Panc1 (cell line): Measurements from ENCODE around the gene FKBP6. TPM values are rescaled to one million over a fixed set of nuclear protein-coding genes. Genes with fewer than 3 reads are reported as not detected.
A peak's percentile ranks its signal among the peaks of the same experiment; 100 is the strongest.

ENCODE experiments used
- ATAC-seq: fragments of 200-7000 bp; cut with Tn5 transposase; 2 replicates; pipeline ENCODE4 v1.9.1; 2020; ENCODE audit warnings: mild to moderate bottlenecking, moderate library complexity
- BruUV-seq: library from RNA; stranded (reverse); fragments of 400-500 nt; replicated peaks from 2 replicates; lab custom pipeline; 2021; lab: Mats Ljungman, UMichigan
- CTCF ChIA-PET: fragments of 300-600 bp; sonication (Branson Sonifier 250); formaldehyde crosslinking; loops from one replicate; lab custom pipeline; 2022; ENCODE audit warnings: antibody characterized with exemption; lab: Charles Lee
- POLR2A ChIA-PET: fragments of 300-600 bp; sonication (Branson Sonifier 250); formaldehyde crosslinking; loops from one replicate; lab custom pipeline; 2022; ENCODE audit warnings: antibody characterized with exemption; lab: Charles Lee
- DNase-seq: peaks from one replicate; pipeline ENCODE4 v3.0.0-alpha.2; 2010; ENCODE audit warnings: low read depth, low spot score
- H3K27ac ChIP-seq: 2 replicates; pipeline ENCODE4 v1.5.1; 2011; ENCODE audit warnings: mild to moderate bottlenecking, low read length, inconsistent platforms
- H3K27me3 ChIP-seq: fragments of 200-500 bp; sonication (Bioruptor generic); 2 replicates; pipeline ENCODE4 v1.6.0; 2014; ENCODE audit warnings: low read length, inconsistent platforms; ENCODE audit not compliant: control insufficient read depth, insufficient read depth
- H3K36me3 ChIP-seq: fragments of 200-500 bp; sonication (Bioruptor generic); 2 replicates; pipeline ENCODE4 v1.5.1; 2014; ENCODE audit warnings: inconsistent platforms, mild to moderate bottlenecking, low read length, moderate library complexity; ENCODE audit not compliant: control insufficient read depth, insufficient read depth
- H3K4me1 ChIP-seq: 2 replicates; pipeline ENCODE4 v1.5.1; 2011; ENCODE audit warnings: inconsistent platforms, mild to moderate bottlenecking, low read length, moderate library complexity; ENCODE audit not compliant: control insufficient read depth, insufficient read depth
- H3K4me3 ChIP-seq, 2 experiments: 2 replicates each; pipeline ENCODE4 v1.5.1; 2011 to 2012; ENCODE audit warnings: low read depth in 2 of 2, low read length in 2 of 2, mild to moderate bottlenecking in 2 of 2, inconsistent platforms in 1 of 2, moderate library complexity in 1 of 2
- H3K9me3 ChIP-seq: fragments of 200-500 bp; sonication (Bioruptor generic); 2 replicates; pipeline ENCODE4 v1.5.1; 2014; ENCODE audit warnings: low read depth, mild to moderate bottlenecking, inconsistent platforms, low read length, moderate library complexity; ENCODE audit not compliant: control insufficient read depth, insufficient read depth
- POLR2AphosphoS5 ChIP-seq: IDR thresholded peaks from 2 replicates; pipeline ENCODE4 v1.6.1; 2012; ENCODE audit warnings: mild to moderate bottlenecking, low read depth, low read length, moderate library complexity
- SIN3A ChIP-seq: IDR thresholded peaks from 2 replicates; pipeline ENCODE4 v1.6.1; 2012; ENCODE audit warnings: low read depth, mild to moderate bottlenecking, low read length, moderate library complexity, borderline replicate concordance; ENCODE audit not compliant: insufficient read depth
- TCF7L2 ChIP-seq: IDR thresholded peaks from 2 replicates; pipeline ENCODE4 v1.6.1; 2011; ENCODE audit warnings: mild to moderate bottlenecking, low read depth, low read length, inconsistent platforms
- in situ Hi-C: cut with HindIII; loops from 2 replicates; pipeline ENCODE4 v1.10.0; 2016; ENCODE audit warnings: low sequenced_read_pairs, low pct_unique_long_range_greater_than_20kb
- intact Hi-C: fragments of 100-400 bp; cut with micrococcal nuclease; formaldehyde crosslinking; loops from one replicate; pipeline ENCODE4 v1.10.0; 2022; ENCODE audit not compliant: unreplicated experiment
- total RNA-seq: library from RNA; stranded (reverse); gene quantifications from one replicate; pipeline ENCODE4 v1.2.1, GENCODE V29; 2021; ENCODE audit not compliant: unreplicated experiment
- TF ChIP-seq, protein P1 (sequence below), 2 experiments: IDR thresholded peaks; 2 replicates each; pipeline ENCODE4 v1.6.1; 2011 to 2012; ENCODE audit warnings: low read depth in 2 of 2, control low read depth in 1 of 2, low read length in 1 of 2, mild to moderate bottlenecking in 1 of 2, moderate library complexity in 1 of 2; ENCODE audit not compliant: insufficient read depth in 1 of 2
- TF ChIP-seq, protein P2 (sequence below): fragments of 450-650 bp; IDR thresholded peaks from 2 replicates; pipeline ENCODE4 v1.5.1; 2017; ENCODE audit warnings: mild to moderate bottlenecking

FKBP6 gene
- total RNA-seq, 1 experiment from 2014 or later, result not detected

DNA sequence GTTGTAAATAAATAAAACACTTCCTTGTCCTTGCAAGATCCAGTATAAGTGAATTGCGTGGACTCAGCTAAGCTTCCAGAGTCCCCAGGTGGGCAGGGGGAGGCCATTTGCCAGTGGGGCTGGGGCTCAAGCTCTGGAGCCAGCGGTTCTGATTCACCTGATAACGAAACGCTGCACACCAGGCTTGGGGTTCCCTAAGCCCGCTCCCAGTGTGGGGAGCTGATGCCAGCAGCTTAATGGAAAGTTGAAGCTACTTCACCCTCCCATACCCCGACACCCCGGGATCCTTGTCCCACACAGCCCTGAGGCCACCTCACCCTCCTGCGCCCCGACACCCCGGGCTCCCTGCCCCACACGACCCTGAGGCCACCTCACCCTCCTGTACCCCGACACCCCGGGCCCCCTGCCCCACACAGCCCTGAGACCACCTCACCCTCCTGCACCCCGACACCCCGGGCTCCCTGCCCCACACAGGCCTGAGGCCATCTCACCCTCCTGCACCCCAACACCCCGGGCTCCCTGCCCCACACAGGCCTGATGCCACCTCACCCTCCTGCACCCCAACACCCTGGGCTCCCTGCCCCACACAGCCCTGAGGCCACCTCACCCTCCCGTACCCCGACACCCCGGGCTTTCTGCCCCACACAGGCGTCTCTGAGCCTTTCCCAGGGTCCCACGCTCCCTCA lies 30.8 kb downstream of the FKBP6 start:
- TF ChIP-seq, protein P1, sequence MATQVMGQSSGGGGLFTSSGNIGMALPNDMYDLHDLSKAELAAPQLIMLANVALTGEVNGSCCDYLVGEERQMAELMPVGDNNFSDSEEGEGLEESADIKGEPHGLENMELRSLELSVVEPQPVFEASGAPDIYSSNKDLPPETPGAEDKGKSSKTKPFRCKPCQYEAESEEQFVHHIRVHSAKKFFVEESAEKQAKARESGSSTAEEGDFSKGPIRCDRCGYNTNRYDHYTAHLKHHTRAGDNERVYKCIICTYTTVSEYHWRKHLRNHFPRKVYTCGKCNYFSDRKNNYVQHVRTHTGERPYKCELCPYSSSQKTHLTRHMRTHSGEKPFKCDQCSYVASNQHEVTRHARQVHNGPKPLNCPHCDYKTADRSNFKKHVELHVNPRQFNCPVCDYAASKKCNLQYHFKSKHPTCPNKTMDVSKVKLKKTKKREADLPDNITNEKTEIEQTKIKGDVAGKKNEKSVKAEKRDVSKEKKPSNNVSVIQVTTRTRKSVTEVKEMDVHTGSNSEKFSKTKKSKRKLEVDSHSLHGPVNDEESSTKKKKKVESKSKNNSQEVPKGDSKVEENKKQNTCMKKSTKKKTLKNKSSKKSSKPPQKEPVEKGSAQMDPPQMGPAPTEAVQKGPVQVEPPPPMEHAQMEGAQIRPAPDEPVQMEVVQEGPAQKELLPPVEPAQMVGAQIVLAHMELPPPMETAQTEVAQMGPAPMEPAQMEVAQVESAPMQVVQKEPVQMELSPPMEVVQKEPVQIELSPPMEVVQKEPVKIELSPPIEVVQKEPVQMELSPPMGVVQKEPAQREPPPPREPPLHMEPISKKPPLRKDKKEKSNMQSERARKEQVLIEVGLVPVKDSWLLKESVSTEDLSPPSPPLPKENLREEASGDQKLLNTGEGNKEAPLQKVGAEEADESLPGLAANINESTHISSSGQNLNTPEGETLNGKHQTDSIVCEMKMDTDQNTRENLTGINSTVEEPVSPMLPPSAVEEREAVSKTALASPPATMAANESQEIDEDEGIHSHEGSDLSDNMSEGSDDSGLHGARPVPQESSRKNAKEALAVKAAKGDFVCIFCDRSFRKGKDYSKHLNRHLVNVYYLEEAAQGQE (IDR thresholded peaks at IDR 0.05; ENCODE audit: insufficient read depth in 1 of 2, low read depth in 2 of 2, low read length in 1 of 2), result no peak
- TF ChIP-seq SIN3A (no peak), POLR2AphosphoS5 (no peak), TCF7L2 (no peak)
- TF ChIP-seq, protein P2, sequence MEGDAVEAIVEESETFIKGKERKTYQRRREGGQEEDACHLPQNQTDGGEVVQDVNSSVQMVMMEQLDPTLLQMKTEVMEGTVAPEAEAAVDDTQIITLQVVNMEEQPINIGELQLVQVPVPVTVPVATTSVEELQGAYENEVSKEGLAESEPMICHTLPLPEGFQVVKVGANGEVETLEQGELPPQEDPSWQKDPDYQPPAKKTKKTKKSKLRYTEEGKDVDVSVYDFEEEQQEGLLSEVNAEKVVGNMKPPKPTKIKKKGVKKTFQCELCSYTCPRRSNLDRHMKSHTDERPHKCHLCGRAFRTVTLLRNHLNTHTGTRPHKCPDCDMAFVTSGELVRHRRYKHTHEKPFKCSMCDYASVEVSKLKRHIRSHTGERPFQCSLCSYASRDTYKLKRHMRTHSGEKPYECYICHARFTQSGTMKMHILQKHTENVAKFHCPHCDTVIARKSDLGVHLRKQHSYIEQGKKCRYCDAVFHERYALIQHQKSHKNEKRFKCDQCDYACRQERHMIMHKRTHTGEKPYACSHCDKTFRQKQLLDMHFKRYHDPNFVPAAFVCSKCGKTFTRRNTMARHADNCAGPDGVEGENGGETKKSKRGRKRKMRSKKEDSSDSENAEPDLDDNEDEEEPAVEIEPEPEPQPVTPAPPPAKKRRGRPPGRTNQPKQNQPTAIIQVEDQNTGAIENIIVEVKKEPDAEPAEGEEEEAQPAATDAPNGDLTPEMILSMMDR, result no peak
- Histone ChIP-seq H3K4me3 (peak overlapping the region in 1 of 2 experiments; percentile 53; a peak in 2 of 4 replicates), H3K4me1 (peaks cover 9% of the 10 kb centered on the region), H3K27ac (no peak overlapping the region), H3K9me3 (no peaks in the 10 kb centered on the region), H3K36me3 (no peaks in the 10 kb centered on the region), H3K27me3 (no peaks in the 10 kb centered on the region)
- no TSS peak for BruUV-seq
- CTCF ChIA-PET, result no interaction called here
- DNase-seq (no peak), ATAC-seq (peak; percentile 20; the same call in 1 of the 2 replicates)
- intact Hi-C loops, result no loop called here
- in situ Hi-C loops, result no loop called here
- POLR2A ChIA-PET, result no interaction called here

DNA sequence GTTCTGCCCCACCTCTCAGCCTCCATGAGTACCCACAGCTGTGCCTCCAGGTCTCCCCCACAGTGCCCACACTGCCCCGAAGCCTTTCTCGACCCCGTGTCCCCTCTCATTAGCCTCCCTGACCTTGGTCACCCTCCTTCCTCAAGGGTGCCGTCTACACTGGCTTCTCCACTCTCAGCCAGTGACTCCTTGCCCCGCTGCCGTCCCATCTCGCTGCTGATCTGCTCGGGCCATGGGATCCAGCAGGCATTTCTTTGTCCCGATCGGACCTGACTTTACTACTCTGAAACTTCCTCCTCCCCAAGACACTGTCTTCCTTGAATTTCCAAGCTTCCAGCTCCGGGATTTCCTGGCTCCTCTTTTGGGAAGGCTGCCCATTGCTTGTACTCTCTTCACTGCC lies 31.3 kb downstream of the FKBP6 start:
- Histone ChIP-seq H3K36me3 (no peaks in the 10 kb centered on the region), H3K4me1 (peaks cover 10% of the 10 kb centered on the region), H3K4me3 (no peak overlapping the region), H3K27me3 (no peaks in the 10 kb centered on the region), H3K9me3 (no peaks in the 10 kb centered on the region), H3K27ac (no peak overlapping the region)
- in situ Hi-C loops (no loop called here), intact Hi-C loops (no loop called here)
- BruUV-seq, result no TSS peak
- DNase-seq (no peak), ATAC-seq (no peak)
- TF ChIP-seq, protein P1 (IDR thresholded peaks at IDR 0.05; ENCODE audit: insufficient read depth in 1 of 2, low read depth in 2 of 2, low read length in 1 of 2), result no peak
- TF ChIP-seq POLR2AphosphoS5 (no peak), TCF7L2 (no peak), SIN3A (no peak)
- TF ChIP-seq, protein P2, result no peak
- CTCF ChIA-PET, result no interaction called here
- POLR2A ChIA-PET, result no interaction called here
